Hepatic stellate cell (primary cell): ENCODE measurements around the gene SLC3A2.
"Not testable (repeated sequence)": the region's sequence is repeated elsewhere in the genome, so short reads cannot be mapped to it uniquely, and the experiment has no call there.

Experiments
- DNase-seq: peaks from one replicate; pipeline ENCODE4 v3.0.0; 2011; ENCODE audit warnings: low spot score

Gene SLC3A2

GRCh38 chr11:62931499-62932278, 51.0 kb downstream of the SLC3A2 start:
- no peak for DNase-seq

DNA sequence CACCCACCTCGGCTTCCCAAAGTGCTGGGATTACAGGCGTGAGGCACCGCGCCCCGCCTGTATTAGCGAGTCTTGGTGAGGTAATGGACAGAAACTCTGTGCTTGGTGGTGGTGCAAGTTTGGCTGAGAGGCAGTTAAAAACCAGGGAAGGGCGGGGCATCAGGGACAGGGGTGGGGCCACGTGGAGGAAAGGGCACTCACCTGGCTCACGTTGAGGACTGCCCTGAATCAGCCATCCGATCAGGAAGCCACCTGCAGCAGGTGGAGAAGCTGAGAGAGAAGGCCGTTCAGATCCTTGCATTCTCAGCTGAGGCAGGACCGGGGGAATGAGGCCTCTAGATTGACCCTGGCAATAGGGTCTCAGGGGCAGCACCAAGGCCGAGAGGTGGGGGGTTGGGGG, 52.6 kb downstream of the SLC3A2 start:
- DNase-seq, result no peak

- no peak for DNase-seq
These were observed 53.2 kb downstream of the SLC3A2 start for GRCh38 chr11:62933750-62934495.

DNA sequence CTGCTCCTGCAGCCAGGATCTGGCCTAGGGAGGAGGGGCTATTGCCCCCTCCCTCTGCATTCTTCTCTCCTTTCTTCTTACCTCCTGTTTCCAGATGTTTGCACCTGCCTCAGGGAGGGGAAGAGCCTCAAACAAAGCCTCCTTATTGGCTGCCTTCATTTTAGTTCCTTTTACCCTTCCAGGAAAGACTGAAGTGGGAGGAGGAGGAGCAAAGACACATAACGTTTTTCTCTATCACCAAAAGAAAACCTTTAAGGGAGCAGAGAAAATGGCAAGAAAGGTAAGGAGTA, 53.7 kb downstream of the SLC3A2 start:
- no peak for DNase-seq

- not testable (repeated sequence) for DNase-seq
These were observed 56.8 kb downstream of the SLC3A2 start for GRCh38 chr11:62937528-62937927.
